ENCODE measurements around the gene WNT11. TPM values are rescaled to one million over a fixed set of nuclear protein-coding genes. Genes with fewer than 3 reads are reported as not detected.

The WNT11 gene
- total RNA-seq, result 1 to 10 TPM; 1.6 to 6.8 TPM

DNA sequence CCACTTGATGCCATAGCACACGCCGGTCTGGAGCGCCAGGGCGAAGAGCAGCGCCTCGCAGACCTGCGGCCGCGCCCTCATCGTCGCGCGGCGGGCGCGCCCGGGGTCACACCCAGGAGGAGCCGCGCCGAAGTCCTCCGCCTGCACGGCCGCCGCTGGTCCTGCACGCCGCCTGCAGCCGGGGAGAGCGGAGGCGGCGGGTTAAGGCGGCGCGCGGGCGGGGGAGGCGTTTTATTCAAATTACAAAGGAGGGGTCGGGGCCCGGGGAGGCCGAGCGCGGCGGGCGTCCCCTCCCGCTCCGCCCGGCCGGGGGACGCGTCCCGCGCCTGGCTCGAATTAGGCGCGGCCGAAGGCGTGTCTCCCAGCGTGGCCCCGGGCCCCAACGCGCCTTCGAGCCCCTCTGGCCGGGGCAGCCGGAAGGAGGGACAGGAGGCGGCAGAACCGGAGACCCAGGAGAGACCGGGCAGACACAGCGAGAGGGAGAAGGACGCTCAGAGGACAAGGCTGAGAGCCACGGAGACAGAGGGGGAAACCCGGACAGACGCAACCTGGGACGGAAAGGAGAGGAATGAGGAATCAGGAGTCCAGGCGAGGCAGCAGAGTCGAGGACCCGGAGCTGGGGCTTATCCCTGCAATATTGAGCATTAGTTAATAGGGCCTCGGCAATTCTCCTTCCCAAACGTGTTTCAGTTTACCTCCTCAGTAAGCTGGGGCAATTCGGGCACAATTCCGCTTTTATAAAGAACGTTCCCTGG lies at the start of gene WNT11:
Gene WNT11, minus strand, starts transcription at position 176 of the 755 bp plus-strand sequence. Its CDS starts 95 bp downstream, at position 81.
- Histone ChIP-seq H3K4me1 (peaks cover 0 to 56% of the 10 kb centered on the region in 2 donors), H3K27ac (peak within 1 kb of the TSS in 1 of 2 donors; percentile 40), H3K9me3 (no peaks in the 10 kb centered on the region), H3K4me3 (peak within 1 kb of the TSS; percentile 44 to 67), H3K27me3 (no peaks in the 10 kb centered on the region), H3K36me3 (no peaks in the 10 kb centered on the region)
- no peak for DNase-seq (ENCODE audit: low spot score)
- peak in 1 of 2 donors; percentile 40 for TF ChIP-seq CTCF (IDR thresholded peaks at IDR 0.05)

DNA sequence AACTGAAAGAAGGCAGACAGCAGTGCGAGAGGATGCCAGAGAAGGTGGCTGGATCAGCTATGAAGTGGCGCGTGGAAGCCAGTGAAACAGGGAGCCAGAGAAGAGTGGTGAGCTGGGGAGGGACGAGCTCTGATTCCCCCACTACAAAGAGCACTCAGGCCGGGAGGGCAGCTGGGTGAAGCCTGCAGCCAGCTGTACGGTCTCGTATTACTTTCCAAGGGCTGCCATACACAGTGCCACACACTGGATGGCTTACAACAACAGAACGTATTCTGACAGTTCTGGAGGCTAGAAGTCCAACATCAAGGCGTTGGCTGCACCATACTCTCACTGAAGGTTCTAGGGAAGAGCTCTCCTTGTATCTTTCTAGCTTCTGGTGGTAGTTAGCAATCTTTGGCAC lies 47.1 kb upstream of the WNT11 start:
- no peaks in the 10 kb centered on the region for H3K9me3 ChIP-seq
- DNase-seq (ENCODE audit: low spot score), result no peak
- no peaks in the 10 kb centered on the region for H3K36me3 ChIP-seq
- no peak overlapping the region for H3K4me3 ChIP-seq
- no peak for TF ChIP-seq CTCF (IDR thresholded peaks at IDR 0.05)
- H3K4me1 ChIP-seq, result no peaks in the 10 kb centered on the region
- H3K27me3 ChIP-seq, result no peaks in the 10 kb centered on the region
- H3K27ac ChIP-seq, result no peak overlapping the region

GRCh38 chr11:76252631-76253070 lies 46.3 kb upstream of the WNT11 start:
- TF ChIP-seq CTCF (IDR thresholded peaks at IDR 0.05), result no peak
- Histone ChIP-seq H3K27me3 (no peaks in the 10 kb centered on the region), H3K9me3 (no peaks in the 10 kb centered on the region), H3K36me3 (no peaks in the 10 kb centered on the region), H3K4me1 (no peaks in the 10 kb centered on the region), H3K27ac (no peak overlapping the region), H3K4me3 (no peak overlapping the region)
- DNase-seq (ENCODE audit: low spot score), result no peak

GRCh38 chr11:76251576-76251975 lies 45.3 kb upstream of the WNT11 start:
- Histone ChIP-seq H3K27ac (no peak overlapping the region), H3K9me3 (no peaks in the 10 kb centered on the region), H3K4me1 (no peaks in the 10 kb centered on the region), H3K36me3 (no peaks in the 10 kb centered on the region), H3K27me3 (no peaks in the 10 kb centered on the region), H3K4me3 (no peak overlapping the region)
- DNase-seq (ENCODE audit: low spot score), result no peak
- TF ChIP-seq CTCF (IDR thresholded peaks at IDR 0.05), result no peak

GRCh38 chr11:76251226-76251575 lies 44.9 kb upstream of the WNT11 start:
- Histone ChIP-seq H3K27me3 (no peaks in the 10 kb centered on the region), H3K36me3 (no peaks in the 10 kb centered on the region), H3K9me3 (no peaks in the 10 kb centered on the region), H3K4me1 (no peaks in the 10 kb centered on the region), H3K27ac (no peak overlapping the region), H3K4me3 (no peak overlapping the region)
- no peak for TF ChIP-seq CTCF (IDR thresholded peaks at IDR 0.05)
- no peak for DNase-seq (ENCODE audit: low spot score)
